Sciatic nerve (tissue), 2 donors: ENCODE measurements around the gene ZBTB22. TPM values are rescaled to one million over a fixed set of nuclear protein-coding genes. Genes with fewer than 3 reads are reported as not detected.

Experiments used
- ATAC-seq: fragments of 200-7000 bp; cut with Tn5 transposase; one replicate; pipeline ENCODE4 v1.9.1; 2020; ENCODE audit warnings: mild to moderate bottlenecking, moderate library complexity
- DNase-seq: peaks from one replicate; pipeline ENCODE4 v3.0.0-alpha.2; 2020; ENCODE audit warnings: low spot score
- intact Hi-C: fragments of 100-400 bp; cut with DNase I; formaldehyde crosslinking; loops from one replicate; pipeline ENCODE4 v1.14.2; 2022
- microRNA-seq: library from miRNA; unstranded; fragments of <30 nt; microRNA quantifications from one replicate; pipeline ENCODE4 v1.2.0, GENCODE V29; 2020
- total RNA-seq: library from RNA; stranded (reverse); fragmentation: NEBNext Ultra II Directional; extraction: Animal tissue kit (Norgen Biotek cat#: 25700); gene quantifications from one replicate; pipeline ENCODE4 v1.2.1, GENCODE V29; 2021
- donor health status: DM: no; HTN: no; CAD: no.
- donor health status: DM: no; HTN: no; CAD: no.

The ZBTB22 gene
- total RNA-seq, 1 donor from 2014 or later: 23.2 TPM

DNA sequence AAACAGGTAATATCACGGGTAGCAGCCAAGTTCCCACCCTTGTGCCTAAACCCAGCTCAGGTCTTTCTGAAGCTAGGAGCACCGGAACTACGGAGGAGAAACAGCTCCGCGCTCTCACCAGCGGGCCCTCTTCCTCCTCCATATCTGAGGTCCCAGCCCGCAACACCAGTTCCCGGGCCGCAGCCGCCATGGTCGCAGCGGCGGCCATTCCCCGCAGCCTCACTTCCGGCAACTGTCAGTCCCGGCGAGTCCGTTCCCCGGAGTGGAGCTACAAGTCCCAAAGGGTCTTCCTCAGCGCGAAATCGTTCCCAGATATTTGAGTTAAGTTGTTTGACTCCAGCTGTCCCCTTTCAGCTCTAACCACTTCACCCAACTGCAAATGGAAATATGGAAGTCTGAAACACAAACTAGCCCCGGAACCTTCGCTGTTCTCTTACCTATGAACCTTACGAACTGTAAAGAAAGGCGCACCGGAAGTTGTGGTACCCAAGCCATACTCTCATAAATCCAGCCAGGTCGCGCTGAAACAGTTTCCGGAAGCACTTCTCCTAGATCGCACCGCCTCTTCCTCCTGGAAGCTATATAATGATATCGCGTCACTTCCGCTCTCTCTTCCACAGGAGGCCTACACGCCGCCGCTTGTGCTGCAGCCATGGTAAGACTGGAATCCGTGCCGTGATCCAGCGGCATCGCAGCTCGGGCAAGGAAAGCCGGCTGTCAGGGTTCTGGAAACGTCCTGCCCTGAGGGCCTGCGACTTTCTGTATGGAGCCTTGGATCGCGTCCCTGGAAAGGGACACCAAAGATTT, 45.9 kb downstream of the ZBTB22 start, which contains the start of the genes RPS18 and VPS52:
TSS of gene RPS18 (plus strand) at position 608 of the 807 bp plus-strand sequence. CDS start at position 653, 45 bp downstream.
TSS of gene VPS52 (minus strand) at position 409 of the 807 bp plus-strand sequence. CDS start at position 208, 201 bp downstream.
- intact Hi-C loops: no loop called here
- DNase-seq (peak; percentile 94), ATAC-seq (peak; percentile 99)

DNA sequence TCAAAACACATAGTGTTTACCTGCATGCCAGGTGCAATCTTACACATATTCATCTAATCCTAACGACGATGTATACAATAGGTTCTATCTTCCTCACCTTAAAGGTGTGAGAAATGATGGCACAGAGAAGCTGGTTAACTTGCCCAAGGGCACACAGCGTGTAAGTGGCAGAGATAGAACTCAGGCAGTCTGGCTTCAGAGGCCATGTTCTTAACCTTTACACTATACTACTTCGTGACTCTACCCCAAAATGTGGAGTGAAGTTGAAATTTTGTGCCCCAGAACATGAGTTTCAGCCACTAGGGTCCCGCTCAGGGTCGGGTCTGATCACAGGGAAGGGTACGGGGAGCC, 46.5 kb downstream of the ZBTB22 start:
- DNase-seq (no peak), ATAC-seq (peak; percentile 12)
- intact Hi-C loops: no loop called here

Small RNA genes within 50 kb of the gene (microRNA-seq; reads per million reads assigned to microRNA genes)
- gene MIR6834 (not detected), gene MIR6873 (not detected)

Other genes with a start within 250 kb of the ZBTB22 start
- gene HLA-DPA1, start 244.1 kb downstream of the ZBTB22 start, total RNA-seq: 141 TPM
- 138 TPM for gene HLA-DPB1, start 241.8 kb downstream of the ZBTB22 start, total RNA-seq
- gene COL11A2, start 125.3 kb downstream of the ZBTB22 start, total RNA-seq: 5.6 TPM
- gene RXRB, start 117.1 kb downstream of the ZBTB22 start, total RNA-seq: 54.0 TPM
- 65.3 TPM for gene SLC39A7, start 116.9 kb downstream of the ZBTB22 start, total RNA-seq
- gene HSD17B8, start 113.1 kb downstream of the ZBTB22 start, total RNA-seq: 12.7 TPM
- 39.5 TPM for gene RING1, start 109.2 kb downstream of the ZBTB22 start, total RNA-seq
- gene VPS52, start 45.9 kb downstream of the ZBTB22 start, total RNA-seq: 50.0 TPM
- 1,733 TPM for gene RPS18, start 45.7 kb downstream of the ZBTB22 start, total RNA-seq
- 14.8 TPM for gene B3GALT4, start 40.6 kb downstream of the ZBTB22 start, total RNA-seq
- gene WDR46, start 28.5 kb downstream of the ZBTB22 start, total RNA-seq: 32.4 TPM
- 27.1 TPM for gene PFDN6, start 28.1 kb downstream of the ZBTB22 start, total RNA-seq
- gene RGL2, start 18.8 kb downstream of the ZBTB22 start, total RNA-seq: 83.5 TPM
- 85.5 TPM for gene TAPBP, start 3.7 kb downstream of the ZBTB22 start, total RNA-seq
- 35.9 TPM for gene DAXX, start 5.2 kb upstream of the ZBTB22 start, total RNA-seq
- 1.5 TPM for gene KIFC1, start 74.1 kb upstream of the ZBTB22 start, total RNA-seq
- 107 TPM for gene PHF1, start 93.3 kb upstream of the ZBTB22 start, total RNA-seq
- 107 TPM for gene CUTA, start 100.4 kb upstream of the ZBTB22 start, total RNA-seq
- 30.2 TPM for gene SYNGAP1, start 102.3 kb upstream of the ZBTB22 start, total RNA-seq
- 6.5 TPM for gene ZBTB9, start 136.8 kb upstream of the ZBTB22 start, total RNA-seq